KMS-11 (cell line): ENCODE measurements around the gene DNASE1.

Experiments used
- H2AFZ ChIP-seq: fragments of 200-600 bp; sonication (generic); 2 replicates; pipeline ENCODE4 v1.6.1; 2016; ENCODE audit warnings: antibody characterized with exemption, mixed run types, low read depth
- H3K27ac ChIP-seq: fragments of 200-600 bp; sonication (generic); 2 replicates; pipeline ENCODE4 v1.6.1; 2016; ENCODE audit warnings: mild to moderate bottlenecking, mixed run types
- H3K27me3 ChIP-seq: fragments of 200-600 bp; sonication (generic); 2 replicates; pipeline ENCODE4 v1.6.1; 2017; ENCODE audit warnings: mild to moderate bottlenecking, low read depth, mixed run types, moderate library complexity; ENCODE audit not compliant: insufficient read depth
- H3K36me3 ChIP-seq: fragments of 200-600 bp; sonication (generic); 2 replicates; pipeline ENCODE4 v1.6.1; 2017; ENCODE audit warnings: mild to moderate bottlenecking, mixed run types; ENCODE audit not compliant: insufficient read depth
- H3K4me1 ChIP-seq: fragments of 200-600 bp; sonication (generic); 2 replicates; pipeline ENCODE4 v1.6.1; 2016; ENCODE audit warnings: mild to moderate bottlenecking, low read depth, mixed run types; ENCODE audit not compliant: poor library complexity, severe bottlenecking
- H3K4me2 ChIP-seq: fragments of 200-600 bp; sonication (generic); 2 replicates; pipeline ENCODE4 v1.7.0; 2016; ENCODE audit warnings: mild to moderate bottlenecking, mixed run types
- H3K4me3 ChIP-seq: fragments of 200-600 bp; sonication (generic); IDR thresholded peaks from 2 replicates; pipeline ENCODE4 v1.6.1; 2017; ENCODE audit warnings: low read depth, low read length, mixed read lengths; ENCODE audit not compliant: insufficient read depth
- H3K79me2 ChIP-seq: fragments of 200-600 bp; sonication (generic); 2 replicates; pipeline ENCODE4 v1.6.1; 2016; ENCODE audit warnings: low read depth, mixed run types; ENCODE audit not compliant: insufficient read depth
- H3K9ac ChIP-seq: fragments of 200-600 bp; sonication (generic); 2 replicates; pipeline ENCODE4 v1.6.1; 2016; ENCODE audit warnings: mild to moderate bottlenecking, mixed run types
- H4K20me1 ChIP-seq: fragments of 200-600 bp; sonication (generic); 2 replicates; pipeline ENCODE4 v1.6.1; 2016; ENCODE audit warnings: mild to moderate bottlenecking, mixed run types; ENCODE audit not compliant: insufficient read depth
- TF ChIP-seq, protein P1 (sequence below): fragments of 200-600 bp; sonication (generic); conservative IDR thresholded peaks from 2 replicates; pipeline ENCODE4 v1.6.1; 2017; ENCODE audit warnings: low read depth, mild to moderate bottlenecking, antibody characterized with exemption, low read length, moderate library complexity, mixed read lengths

Gene DNASE1

DNA sequence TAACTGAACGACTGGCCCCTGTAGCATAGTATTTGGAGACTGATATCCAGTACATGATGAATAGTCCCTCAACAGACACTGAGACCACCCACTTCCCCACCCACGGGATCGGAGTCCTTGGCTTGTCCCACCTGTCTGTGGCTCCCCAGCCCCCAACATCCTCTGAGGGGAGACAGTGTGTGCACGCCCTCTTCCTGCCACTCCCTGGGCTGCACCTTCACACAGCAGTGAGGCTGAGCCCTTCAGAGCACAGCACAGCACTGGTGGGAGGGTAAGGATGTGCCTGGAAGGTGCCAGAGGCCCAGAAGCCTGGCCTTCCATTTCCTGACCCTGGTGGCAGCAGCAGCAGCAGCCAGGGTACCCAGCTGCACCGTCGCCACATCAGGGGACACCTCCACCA, 11.0 kb downstream of the DNASE1 start:
- peaks cover 13% of the 10 kb centered on the region; the same call in 1 of the 2 replicates for H3K36me3 ChIP-seq
- no peak overlapping the region for H3K4me3 ChIP-seq
- no peaks in the 10 kb centered on the region for H4K20me1 ChIP-seq
- no peak overlapping the region for H3K27ac ChIP-seq
- TF ChIP-seq, protein P1, sequence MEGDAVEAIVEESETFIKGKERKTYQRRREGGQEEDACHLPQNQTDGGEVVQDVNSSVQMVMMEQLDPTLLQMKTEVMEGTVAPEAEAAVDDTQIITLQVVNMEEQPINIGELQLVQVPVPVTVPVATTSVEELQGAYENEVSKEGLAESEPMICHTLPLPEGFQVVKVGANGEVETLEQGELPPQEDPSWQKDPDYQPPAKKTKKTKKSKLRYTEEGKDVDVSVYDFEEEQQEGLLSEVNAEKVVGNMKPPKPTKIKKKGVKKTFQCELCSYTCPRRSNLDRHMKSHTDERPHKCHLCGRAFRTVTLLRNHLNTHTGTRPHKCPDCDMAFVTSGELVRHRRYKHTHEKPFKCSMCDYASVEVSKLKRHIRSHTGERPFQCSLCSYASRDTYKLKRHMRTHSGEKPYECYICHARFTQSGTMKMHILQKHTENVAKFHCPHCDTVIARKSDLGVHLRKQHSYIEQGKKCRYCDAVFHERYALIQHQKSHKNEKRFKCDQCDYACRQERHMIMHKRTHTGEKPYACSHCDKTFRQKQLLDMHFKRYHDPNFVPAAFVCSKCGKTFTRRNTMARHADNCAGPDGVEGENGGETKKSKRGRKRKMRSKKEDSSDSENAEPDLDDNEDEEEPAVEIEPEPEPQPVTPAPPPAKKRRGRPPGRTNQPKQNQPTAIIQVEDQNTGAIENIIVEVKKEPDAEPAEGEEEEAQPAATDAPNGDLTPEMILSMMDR, result no peak
- H3K9ac ChIP-seq, result no peak overlapping the region
- no peak overlapping the region for H3K4me2 ChIP-seq
- H3K27me3 ChIP-seq, result no peaks in the 10 kb centered on the region
- H2AFZ ChIP-seq, result no peak overlapping the region
- no peaks in the 10 kb centered on the region for H3K4me1 ChIP-seq
- no peaks in the 10 kb centered on the region for H3K79me2 ChIP-seq

DNA sequence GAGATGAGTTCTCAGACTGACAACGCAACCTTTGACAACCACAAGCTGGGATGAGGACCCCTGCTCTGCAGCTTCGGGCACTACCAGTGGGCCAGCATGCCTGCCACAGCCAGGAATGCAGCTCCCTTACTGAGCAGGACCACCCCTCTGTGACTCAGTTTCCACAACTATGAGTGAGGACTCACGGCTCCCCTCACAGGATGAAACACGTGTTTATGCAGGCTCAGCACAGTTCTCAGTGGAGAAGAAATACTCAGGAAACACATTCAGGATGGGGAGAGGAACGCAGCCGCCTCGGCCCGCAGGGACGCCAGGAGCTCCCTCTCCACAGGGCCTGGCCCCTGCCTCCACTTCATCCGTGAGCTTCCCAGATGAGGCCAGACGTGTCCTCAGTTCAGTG, 14.1 kb downstream of the DNASE1 start:
- Histone ChIP-seq H3K9ac (no peak overlapping the region), H3K27me3 (no peaks in the 10 kb centered on the region), H3K4me3 (no peak overlapping the region), H3K4me2 (no peak overlapping the region), H3K4me1 (no peaks in the 10 kb centered on the region), H4K20me1 (no peaks in the 10 kb centered on the region), H3K79me2 (no peaks in the 10 kb centered on the region), H3K27ac (no peak overlapping the region), H3K36me3 (peaks cover 11% of the 10 kb centered on the region; the same call in 1 of the 2 replicates), H2AFZ (no peak overlapping the region)
- TF ChIP-seq, protein P1, result no peak

DNA sequence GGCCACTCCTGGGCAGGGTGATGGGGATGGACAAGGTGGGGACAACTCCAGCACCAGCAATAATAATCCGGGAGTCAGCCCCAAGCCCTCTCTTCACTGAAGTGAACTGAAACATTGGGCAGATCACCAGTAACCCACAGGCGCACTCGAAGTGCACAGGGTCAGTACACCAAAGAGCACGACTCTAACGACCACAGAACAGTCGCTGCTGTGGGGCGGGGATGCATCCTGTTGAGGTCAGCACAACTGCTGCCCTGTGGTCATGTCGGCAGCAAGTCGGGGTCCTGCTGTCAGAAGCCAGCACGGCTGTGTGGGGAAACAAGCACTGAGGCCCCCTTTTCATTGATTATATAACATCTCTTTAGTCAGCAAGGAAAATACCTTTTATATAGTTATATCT, 14.6 kb downstream of the DNASE1 start:
- H3K4me1 ChIP-seq, result no peaks in the 10 kb centered on the region
- no peak overlapping the region for H3K27ac ChIP-seq
- no peaks in the 10 kb centered on the region for H3K27me3 ChIP-seq
- no peaks in the 10 kb centered on the region for H4K20me1 ChIP-seq
- H2AFZ ChIP-seq, result no peak overlapping the region
- no peak overlapping the region for H3K4me2 ChIP-seq
- no peaks in the 10 kb centered on the region for H3K79me2 ChIP-seq
- H3K9ac ChIP-seq, result no peak overlapping the region
- H3K36me3 ChIP-seq, result peaks cover 10% of the 10 kb centered on the region; the same call in 1 of the 2 replicates
- TF ChIP-seq, protein P1, result no peak
- no peak overlapping the region for H3K4me3 ChIP-seq

DNA sequence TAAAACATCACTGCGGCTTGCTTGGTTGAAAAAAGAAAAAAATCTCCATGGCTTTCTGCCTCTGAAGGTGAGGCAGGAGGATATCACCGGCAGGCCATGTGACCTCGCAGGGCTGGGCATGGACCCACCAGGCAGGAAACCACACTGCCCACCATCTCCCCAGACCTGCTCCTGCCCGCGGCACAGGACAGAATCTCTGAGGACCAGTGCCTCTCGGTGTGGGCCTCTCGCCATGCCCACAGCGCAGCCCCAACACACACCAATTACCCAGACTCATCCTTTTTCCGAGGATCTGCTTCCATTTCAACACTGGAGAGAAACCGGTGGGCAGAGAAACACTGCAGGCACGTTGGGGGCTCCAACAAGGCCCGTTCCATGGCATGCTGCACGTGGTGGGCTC, 16.2 kb downstream of the DNASE1 start:
- Histone ChIP-seq H3K27me3 (no peaks in the 10 kb centered on the region), H2AFZ (no peak overlapping the region)

More for the DNA sequence above, 16.2 kb downstream of the DNASE1 start:
- H3K36me3 ChIP-seq, result peaks cover 10% of the 10 kb centered on the region; the same call in 1 of the 2 replicates
- no peak overlapping the region for H3K9ac ChIP-seq
- no peak overlapping the region for H3K4me3 ChIP-seq
- no peaks in the 10 kb centered on the region for H3K4me1 ChIP-seq
- H3K4me2 ChIP-seq, result no peak overlapping the region
- TF ChIP-seq, protein P1, result no peak
- no peaks in the 10 kb centered on the region for H4K20me1 ChIP-seq
- no peak overlapping the region for H3K27ac ChIP-seq
- H3K79me2 ChIP-seq, result no peaks in the 10 kb centered on the region
